A549 treated with AZD2906 at 1 μM for 4 hours (cell line): ENCODE measurements around the gene R3HDM2. TPM values are rescaled to one million over a fixed set of nuclear protein-coding genes. Genes with fewer than 3 reads are reported as not detected.

Experiments
- total RNA-seq: library from RNA; stranded (reverse); fragments of 200-300 nt; extraction: Qiagen RNA extraction; gene quantifications from 5 replicates; pipeline ENCODE4 v1.2.3, GENCODE V29; 2022

R3HDM2 gene
- total RNA-seq = 7.5 to 10.4 TPM (median 7.9 TPM) in 5 replicates

DNA sequence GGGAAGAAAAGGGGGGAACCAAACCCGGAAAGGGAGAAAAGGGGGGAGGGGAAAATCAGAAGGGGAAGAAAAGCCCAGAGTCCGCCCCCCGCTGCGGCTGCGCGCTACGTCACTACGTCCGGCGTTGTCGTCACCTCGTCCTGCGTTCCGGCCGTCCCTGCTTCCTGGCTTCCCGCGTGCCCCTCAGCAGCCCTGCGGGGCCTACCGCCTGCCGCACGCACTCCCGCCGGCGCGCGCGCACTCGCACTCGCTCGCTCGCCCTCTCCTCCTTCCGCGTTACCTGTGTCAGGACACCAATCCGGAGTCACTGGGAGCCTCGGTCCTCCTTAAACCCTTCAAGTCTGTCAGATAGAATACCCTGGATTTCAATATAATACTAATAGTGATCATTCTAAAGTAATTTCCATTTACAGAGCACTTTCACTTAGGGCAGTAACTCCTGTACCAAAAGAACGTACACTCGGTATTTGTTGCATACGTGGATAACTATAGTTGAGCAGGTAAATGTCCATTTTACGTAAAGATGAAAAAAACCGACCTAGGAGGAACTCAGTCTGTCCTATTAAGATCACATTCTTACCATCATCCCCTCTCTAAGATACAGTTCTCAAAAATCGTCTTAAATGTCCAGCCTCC, at the start of gene R3HDM2:
R3HDM2 (minus strand) TSS at position 113 of the 636 bp plus-strand sequence. CDS start 120,615 bp downstream, outside the sequence.

DNA sequence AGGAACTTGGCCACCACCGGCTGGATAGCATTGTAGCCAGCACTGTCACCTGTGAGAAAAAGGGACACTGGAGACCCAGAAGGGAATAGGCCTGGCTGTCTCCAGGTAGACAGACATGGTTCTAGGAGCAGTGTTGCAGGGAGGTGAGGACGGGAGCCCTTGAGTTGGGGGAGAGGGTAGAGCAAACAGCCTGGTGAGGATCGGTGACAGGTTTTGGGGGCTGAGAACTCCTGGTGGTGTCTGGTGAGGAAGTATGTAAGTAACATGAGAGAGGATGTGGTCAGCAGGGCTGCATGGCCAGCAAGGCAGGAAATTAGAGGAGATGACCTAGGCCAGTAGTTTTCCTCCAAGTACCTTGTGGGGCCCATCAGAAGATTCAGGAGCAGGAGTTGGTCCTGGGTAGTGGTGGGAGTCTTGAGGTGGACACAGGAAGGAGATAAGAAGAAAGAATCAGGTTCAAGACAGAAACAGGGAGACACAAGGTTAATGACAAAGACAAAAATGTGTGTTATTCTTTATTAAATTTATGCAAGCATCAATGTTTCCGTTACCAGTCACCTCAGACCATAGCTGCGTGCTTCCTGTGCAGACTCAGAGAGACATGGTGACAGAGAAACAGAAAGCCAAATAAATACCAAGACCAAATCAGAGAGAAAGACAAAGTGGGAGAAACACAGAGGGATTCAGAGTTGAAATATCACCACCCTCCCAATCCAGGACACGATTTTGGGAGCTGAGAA, 48.7 kb upstream of the R3HDM2 start, which contains the start of gene ARHGAP9:
ARHGAP9 (minus strand) TSS at position 491 of the 740 bp plus-strand sequence; CDS start at position 31, 460 bp downstream.

DNA sequence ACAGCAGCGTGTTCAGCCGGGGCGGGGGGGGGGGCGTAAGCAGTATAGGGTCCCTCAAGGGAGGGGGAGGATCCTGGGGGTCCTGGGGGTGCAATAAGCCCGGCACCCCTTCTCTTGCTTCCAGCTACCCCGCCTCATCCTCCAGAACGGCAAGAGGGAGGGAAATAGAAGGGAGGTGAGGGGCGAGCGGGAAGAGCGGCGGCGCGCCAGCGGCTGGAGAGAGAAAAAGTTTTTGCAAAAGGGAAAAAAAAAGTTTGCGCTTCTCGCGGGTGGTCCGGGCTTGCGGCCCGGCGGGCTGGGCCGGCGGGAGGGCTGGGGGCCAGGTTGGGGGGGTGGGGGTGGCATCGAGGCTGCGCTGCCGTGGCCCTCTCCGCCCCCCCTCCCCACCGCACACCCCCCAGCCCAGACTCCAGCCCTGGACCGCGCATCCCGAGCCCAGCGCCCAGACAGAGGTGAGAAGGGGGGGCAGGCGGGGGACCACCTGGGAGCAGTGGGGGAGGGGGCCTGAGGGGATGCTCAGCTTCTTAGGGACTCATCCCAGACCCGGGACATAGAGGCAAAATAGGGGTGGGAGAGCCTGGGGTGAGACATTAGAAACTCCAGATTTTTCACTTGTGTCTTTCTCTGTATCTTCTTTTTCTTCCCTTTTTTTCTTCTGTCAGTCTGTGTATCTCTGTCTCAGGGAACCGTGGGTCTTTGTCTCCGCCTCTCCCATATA, 29.1 kb upstream of the R3HDM2 start, which contains the start of gene GLI1:
GLI1 (plus strand) TSS at position 36 of the 718 bp plus-strand sequence. CDS start 3,907 bp downstream, outside the sequence.

DNA sequence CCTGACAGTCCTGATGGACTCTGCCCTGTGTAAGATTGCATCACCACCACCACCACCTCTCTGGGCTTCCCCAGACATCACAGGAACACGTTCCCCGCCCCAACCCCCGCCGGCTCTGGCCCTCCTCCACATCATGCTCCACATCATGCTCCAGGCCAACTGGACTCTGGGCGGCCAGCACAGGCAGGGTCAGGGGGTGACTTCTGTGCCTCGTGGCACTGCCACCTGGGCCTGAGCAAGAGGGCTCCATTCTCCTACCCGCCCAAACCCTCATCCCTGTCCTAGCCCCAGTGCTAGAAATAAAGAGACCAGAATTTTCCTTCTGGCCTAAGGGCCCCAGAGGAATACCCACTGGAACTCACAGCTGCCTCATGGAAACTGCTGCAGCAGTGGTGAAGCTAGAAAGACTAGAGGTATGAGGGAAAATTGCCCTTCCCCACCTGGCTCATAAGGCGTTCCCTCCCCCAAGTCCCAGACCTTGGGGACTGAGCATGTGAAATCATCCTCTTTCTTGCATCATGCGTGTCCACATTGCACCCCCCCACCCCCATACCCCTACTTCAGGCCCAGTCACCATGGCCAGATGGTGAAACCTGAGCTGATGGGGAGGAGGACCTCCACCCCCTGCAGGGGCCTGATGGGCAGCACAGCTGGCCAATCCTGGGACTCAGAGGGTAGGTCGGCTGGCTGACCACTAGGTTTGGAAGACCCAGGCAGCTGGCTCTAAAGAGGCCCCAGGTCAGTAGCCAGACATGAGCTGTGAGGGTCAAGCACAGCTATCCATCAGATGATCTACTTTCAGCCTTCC, 23.9 kb upstream of the R3HDM2 start, which contains the start of gene INHBE:
INHBE (plus strand) TSS at position 742 of the 808 bp plus-strand sequence. CDS start 230 bp downstream, outside the sequence.

DNA sequence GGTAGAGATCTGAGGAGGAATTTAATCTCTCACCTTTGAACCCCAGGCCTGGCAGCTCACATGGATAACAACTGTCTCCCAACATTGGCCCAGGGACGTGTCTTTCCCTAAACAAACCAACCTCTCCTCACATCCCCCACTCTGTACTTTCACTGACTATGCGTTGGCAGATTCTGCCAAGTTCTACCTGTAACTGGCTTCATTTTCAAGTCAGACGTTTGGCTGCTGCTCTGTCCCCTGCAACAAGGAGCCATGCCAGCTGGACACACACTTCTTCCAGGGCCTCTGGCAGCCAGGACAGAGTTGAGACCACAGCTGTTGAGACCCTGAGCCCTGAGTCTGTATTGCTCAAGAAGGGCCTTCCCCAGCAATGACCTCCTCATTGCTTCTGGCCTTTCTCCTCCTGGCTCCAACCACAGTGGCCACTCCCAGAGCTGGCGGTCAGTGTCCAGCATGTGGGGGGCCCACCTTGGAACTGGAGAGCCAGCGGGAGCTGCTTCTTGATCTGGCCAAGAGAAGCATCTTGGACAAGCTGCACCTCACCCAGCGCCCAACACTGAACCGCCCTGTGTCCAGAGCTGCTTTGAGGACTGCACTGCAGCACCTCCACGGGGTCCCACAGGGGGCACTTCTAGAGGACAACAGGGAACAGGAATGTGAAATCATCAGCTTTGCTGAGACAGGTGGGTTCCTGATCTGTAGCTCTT, 3.8 kb upstream of the R3HDM2 start, which contains the start of gene INHBC:
INHBC (plus strand) TSS at position 268 of the 707 bp plus-strand sequence; CDS start at position 371, 103 bp downstream.

DNA sequence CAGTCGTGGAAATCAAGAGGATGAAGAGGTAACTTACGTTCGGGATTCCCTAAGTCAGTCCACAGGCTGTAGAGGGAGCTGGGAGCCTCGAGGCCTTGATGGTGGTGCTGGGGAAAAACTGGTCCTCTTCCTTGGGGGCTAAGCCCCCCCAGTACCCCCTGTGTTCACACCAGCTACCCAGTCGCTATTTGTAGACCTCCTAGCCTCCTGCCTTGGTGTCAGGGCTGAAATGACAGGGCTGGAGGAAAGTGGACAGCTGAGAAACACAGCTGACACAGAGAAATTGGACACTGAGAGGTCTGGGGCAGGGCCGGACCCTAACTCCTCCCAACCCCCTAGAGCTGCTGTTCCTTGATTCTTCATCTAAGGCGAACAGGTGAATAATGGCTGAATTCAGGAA, 179.9 kb downstream of the R3HDM2 start, which contains the start of gene STAC3:
STAC3 (minus strand) TSS at position 232 of the 400 bp plus-strand sequence. CDS start 1,551 bp downstream, outside the sequence.

DNA sequence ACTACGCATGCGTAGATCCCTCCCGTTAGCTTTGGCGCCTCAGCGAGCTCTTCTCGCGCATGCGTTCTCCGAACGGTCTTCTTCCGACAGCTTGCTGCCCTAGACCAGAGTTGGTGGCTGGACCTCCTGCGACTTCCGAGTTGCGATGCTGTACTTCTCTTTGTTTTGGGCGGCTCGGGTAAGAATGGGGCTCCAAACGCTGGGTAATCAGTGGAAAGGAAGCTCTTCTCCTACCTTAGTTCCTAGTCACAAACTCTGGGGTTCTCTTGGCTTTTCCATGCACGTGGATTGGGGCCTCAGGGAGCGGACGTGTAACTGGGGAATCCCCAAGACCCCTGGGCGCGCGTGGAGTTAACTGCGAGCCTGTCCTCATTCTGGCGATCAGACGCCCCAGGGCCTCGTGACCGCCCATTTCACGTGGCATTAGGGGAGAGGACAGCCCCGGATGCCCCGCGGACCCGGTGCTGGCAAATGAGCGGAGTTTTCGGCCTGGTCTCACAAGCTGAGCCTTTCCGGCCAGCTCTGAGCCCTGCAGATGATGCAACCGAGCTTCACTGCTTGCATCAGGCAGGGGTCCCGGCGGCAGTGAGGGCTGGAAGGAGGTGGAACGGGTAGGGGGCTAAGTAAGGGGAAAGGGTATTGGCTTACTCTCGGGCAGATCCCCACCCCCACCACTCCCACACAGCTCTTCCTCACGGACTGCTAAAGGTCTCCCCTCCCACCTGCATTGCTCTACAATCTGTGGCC, 201.0 kb downstream of the R3HDM2 start, which contains the start of gene SHMT2:
SHMT2 (plus strand) TSS at position 78 of the 747 bp plus-strand sequence; CDS start at position 146, 68 bp downstream.

DNA sequence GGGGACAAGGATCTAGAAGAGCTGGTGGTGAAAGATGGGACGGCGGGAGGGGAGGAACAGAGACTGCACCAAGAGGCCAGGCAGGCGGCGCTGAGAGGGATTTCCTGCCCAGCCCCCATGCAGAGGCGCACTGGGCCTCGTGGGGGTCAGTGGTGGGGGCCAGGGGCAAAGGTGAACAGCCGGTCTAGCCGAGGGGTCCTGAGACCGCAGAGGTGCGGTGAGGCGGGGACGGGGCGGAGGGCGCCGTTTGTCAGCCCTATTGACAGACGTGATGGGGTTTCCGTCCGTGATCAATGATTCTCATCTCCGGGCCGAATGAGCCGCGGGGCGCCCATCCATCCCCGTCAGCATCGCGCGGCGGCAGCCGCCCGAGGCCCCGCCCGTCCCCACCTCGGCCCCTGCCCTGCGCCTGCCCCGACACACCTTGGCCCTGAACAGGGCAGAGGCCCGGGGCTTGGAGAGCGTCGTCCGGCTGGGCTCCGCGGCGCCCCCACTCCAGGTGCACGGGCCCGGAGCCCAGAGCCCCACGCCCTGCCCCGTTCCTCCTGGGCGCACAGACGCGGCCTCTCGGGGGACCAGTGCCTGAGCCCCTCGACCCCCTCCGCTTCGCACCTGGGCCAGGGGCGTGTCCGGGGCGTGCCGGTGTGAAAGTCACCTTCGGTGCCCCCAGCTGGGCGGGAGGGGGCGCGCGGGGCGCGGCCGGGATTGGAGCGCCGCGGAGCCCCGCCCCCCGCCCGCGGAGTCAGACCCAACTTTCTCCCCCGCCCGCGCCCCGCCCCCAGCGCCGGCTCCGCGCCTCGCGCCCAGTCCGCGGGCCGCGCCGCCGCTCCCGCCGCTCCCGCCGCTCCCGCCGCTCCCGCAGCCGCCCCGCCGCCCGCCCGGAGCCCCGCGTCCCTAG, 214.6 kb downstream of the R3HDM2 start, which contains the start of gene NXPH4:
NXPH4 (plus strand) TSS at position 781 of the 898 bp plus-strand sequence. CDS start 176 bp downstream, outside the sequence.

Other genes starting within 250 kb of the R3HDM2 start
- gene NXPH4, start 214.2 kb downstream of the R3HDM2 start, total RNA-seq = 3.8 to 5.8 TPM (median 5.6 TPM) in 5 replicates
- 118 to 144 TPM (median 127 TPM) in 5 replicates for gene SHMT2, start 201.3 kb downstream of the R3HDM2 start, total RNA-seq
- gene STAC3, start 179.9 kb downstream of the R3HDM2 start, total RNA-seq = 0.22 to 0.56 TPM (median 0.42 TPM) in 5 replicates
- gene INHBC, start 3.7 kb upstream of the R3HDM2 start, total RNA-seq = 0.05 to 0.06 TPM (median 0.05 TPM) in 3 of 5 replicates, not detected in the others
- 0.05 to 0.09 TPM (median 0.06 TPM) in 3 of 5 replicates, not detected in the others for gene INHBE, start 24.3 kb upstream of the R3HDM2 start, total RNA-seq
- 4.4 to 5.8 TPM (median 5.4 TPM) in 5 replicates for gene GLI1, start 28.7 kb upstream of the R3HDM2 start, total RNA-seq
- gene ARHGAP9, start 48.8 kb upstream of the R3HDM2 start, total RNA-seq = 0.33 to 0.96 TPM (median 0.48 TPM) in 5 replicates
- gene MARS1, start 57.0 kb upstream of the R3HDM2 start, total RNA-seq = 126 to 287 TPM (median 138 TPM) in 5 replicates
- gene DDIT3, start 89.5 kb upstream of the R3HDM2 start, total RNA-seq = 20.8 to 27.9 TPM (median 23.8 TPM) in 5 replicates
- 19.1 to 28.6 TPM (median 26.3 TPM) in 5 replicates for gene MBD6, start 91.8 kb upstream of the R3HDM2 start, total RNA-seq
- 119 to 184 TPM (median 123 TPM) in 5 replicates for gene DCTN2, start 116.1 kb upstream of the R3HDM2 start, total RNA-seq
- gene KIF5A, start 119.0 kb upstream of the R3HDM2 start, total RNA-seq = 0.17 to 0.24 TPM (median 0.21 TPM) in 5 replicates
- gene PIP4K2C, start 160.1 kb upstream of the R3HDM2 start, total RNA-seq = 39.3 to 45.9 TPM (median 40.5 TPM) in 5 replicates
- 14.2 to 19.7 TPM (median 18.7 TPM) in 5 replicates for gene DTX3, start 173.8 kb upstream of the R3HDM2 start, total RNA-seq
- 4.2 to 5.6 TPM (median 5.4 TPM) in 5 replicates for gene ARHGEF25, start 180.4 kb upstream of the R3HDM2 start, total RNA-seq
- gene B4GALNT1, start 202.2 kb upstream of the R3HDM2 start, total RNA-seq = 32.6 to 47.2 TPM (median 42.2 TPM) in 5 replicates